Ishikawa (cell line): ENCODE measurements around the gene TMOD3.

ENCODE experiments used
- EP300 ChIP-seq: IDR thresholded peaks from 2 replicates; pipeline ENCODE4 v1.6.1; 2012; ENCODE audit warnings: borderline replicate concordance
- RAD21 ChIP-seq: IDR thresholded peaks from 2 replicates; pipeline ENCODE4 v1.6.1; 2012; ENCODE audit warnings: low read depth

DNA sequence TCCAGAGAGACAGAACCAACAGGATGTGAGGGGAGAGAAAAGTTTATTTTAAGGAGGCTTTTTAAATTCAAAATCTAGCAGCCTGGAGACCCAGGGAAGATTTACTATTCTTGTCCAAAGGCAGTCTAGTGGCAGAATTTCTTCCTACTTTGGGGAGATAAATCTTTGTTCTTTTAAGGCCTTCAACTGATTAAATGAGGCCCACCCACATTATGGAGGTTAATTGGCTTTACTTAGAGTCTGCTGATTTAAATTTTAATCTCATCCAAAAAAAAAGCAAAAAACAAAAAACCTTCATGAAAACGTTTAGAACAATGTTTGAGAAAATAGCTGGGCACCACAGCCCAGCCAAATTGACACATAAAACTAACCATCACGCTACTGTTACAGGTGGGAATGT, 41.3 kb downstream of the TMOD3 start:
- TF ChIP-seq EP300, result no peak
- TF ChIP-seq RAD21, result no peak
